GM21786 (cell line): Measurements from ENCODE around the gene ZDHHC24.

Experiments
- ATAC-seq: cut with Tn5 transposase; IDR thresholded peaks from one replicate; pipeline ENCODE4 v1.9.1; 2021; ENCODE audit not compliant: unreplicated experiment

ZDHHC24 gene

GRCh38 chr11:66505276-66505816, 40.5 kb downstream of the ZDHHC24 start:
- ATAC-seq, result no peak

- no peak for ATAC-seq
Measured at GRCh38 chr11:66498506-66498905, 47.3 kb downstream of the ZDHHC24 start.

- ATAC-seq, result no peak
Measured at GRCh38 chr11:66497206-66497605, 48.6 kb downstream of the ZDHHC24 start.

- ATAC-seq, result no peak
Measured at GRCh38 chr11:66495401-66495854, 50.4 kb downstream of the ZDHHC24 start.

- no peak for ATAC-seq
Measured at GRCh38 chr11:66494935-66495334, 50.9 kb downstream of the ZDHHC24 start.

- ATAC-seq, result no peak
Measured at GRCh38 chr11:66494458-66494857, 51.4 kb downstream of the ZDHHC24 start.

GRCh38 chr11:66493130-66493529, 52.7 kb downstream of the ZDHHC24 start:
- no peak for ATAC-seq

GRCh38 chr11:66492161-66492865, 53.5 kb downstream of the ZDHHC24 start:
- ATAC-seq, result no peak

- ATAC-seq, result no peak
Measured at GRCh38 chr11:66491315-66491935, 54.4 kb downstream of the ZDHHC24 start.

- no peak for ATAC-seq
Measured at GRCh38 chr11:66489636-66490035, 56.2 kb downstream of the ZDHHC24 start.

GRCh38 chr11:66488957-66489356, 56.9 kb downstream of the ZDHHC24 start:
- no peak for ATAC-seq

GRCh38 chr11:66484806-66485380, 61.0 kb downstream of the ZDHHC24 start:
- no peak for ATAC-seq

GRCh38 chr11:66480117-66480938, 65.5 kb downstream of the ZDHHC24 start, which contains the start of gene DPP3:
DPP3 (plus strand) TSS chr11:66480434; CDS start chr11:66482201, 1,767 bp downstream.
- peak; percentile 83 for ATAC-seq

- no peak for ATAC-seq
Measured at GRCh38 chr11:66479394-66480116, 66.3 kb downstream of the ZDHHC24 start.

- ATAC-seq, result no peak
Measured at GRCh38 chr11:66478729-66479393, 67.0 kb downstream of the ZDHHC24 start.

GRCh38 chr11:66477263-66478201, 68.3 kb downstream of the ZDHHC24 start:
- ATAC-seq, result no peak

- no peak for ATAC-seq
Measured at GRCh38 chr11:66476841-66477251, 69.0 kb downstream of the ZDHHC24 start.

- no peak for ATAC-seq
Measured at GRCh38 chr11:66476173-66476840, 69.5 kb downstream of the ZDHHC24 start.
